ENCODE results near the gene RAB36. TPM values are rescaled to one million over a fixed set of nuclear protein-coding genes. Genes with fewer than 3 reads are reported as not detected.

The RAB36 gene
- total and polyA plus RNA-seq, 9 of the 15 experiments (the other 6 are each of a cell fraction or from before 2014, with no cell fraction given) = 0.04 to 0.50 (median 0.08) TPM; not detected in 3

GRCh38 chr22:23202812-23203451 lies 57.7 kb downstream of the RAB36 start:
- ATAC-seq (no peak), DNase-seq (ENCODE audit: extremely low read depth in 1 of 4, low spot score in 3 of 4) (peak in 1 of 4 experiments; percentile 57), FAIRE-seq (no peak)
- BruUV-seq (replicated peaks) = no TSS peak
- Histone ChIP-seq H4K20me1 (replicated peaks; ENCODE audit: control insufficient read depth, insufficient read depth, low read length) (peaks cover 41% of the 10 kb centered on the region), H3K4me1 (replicated peaks in 1 of 2; ENCODE audit: control insufficient read depth in 2 of 2, insufficient read depth in 2 of 2, low read length in 2 of 2) (peaks cover 5 to 16% of the 10 kb centered on the region in 2 experiments), H3K79me2 (ENCODE audit: control insufficient read depth, insufficient read depth, low read length) (peaks cover 77% of the 10 kb centered on the region), H3K27me3 (ENCODE audit: control insufficient read depth in 2 of 2, insufficient read depth in 2 of 2, low read length in 2 of 2) (no peaks in the 10 kb centered on the region; a peak in 1 of 5 replicates), H3K36me3 (ENCODE audit: control insufficient read depth, insufficient read depth, low read length) (peaks cover 63% of the 10 kb centered on the region), H3K9ac (ENCODE audit: insufficient read depth in 1 of 2, low read depth in 2 of 2, low read length in 2 of 2) (no peak overlapping the region; a peak in 1 of 4 replicates), H3K4me3 (no peak overlapping the region), H3K9me1 (ENCODE audit: control insufficient read depth, insufficient read depth, low read length) (peaks cover 33% of the 10 kb centered on the region), H3K9me3 (replicated peaks; ENCODE audit: control insufficient read depth, insufficient read depth, low read depth, low read length) (no peaks in the 10 kb centered on the region), H3K27ac (ENCODE audit: extremely low read depth, low read depth, low read length) (no peak overlapping the region), H2AFZ (ENCODE audit: low read depth, low read length) (no peak overlapping the region), H3K4me2 (ENCODE audit: insufficient read depth, low read length) (no peak overlapping the region)
- CTCF ChIA-PET (ENCODE audit: low intra/inter-chr PET ratio) = no interaction called here
- 53% methylated on average over 4 of the region's 4 CpGs for WGBS (ENCODE audit: insufficient coverage, low coverage, missing lambda C conversion rate)
- POLR2A ChIA-PET = interaction anchor here (0.6 to 86.5 kb wide), 6 partner anchors 2 to 685 kb away, joined by 3 to 3476 read pairs (median 4); partner anchors contain the start of genes BCR and RAB36
- in situ Hi-C loops (cut with MboI) = no loop called here
- intact Hi-C loops (cut with micrococcal nuclease) = loop anchor here (2.0 kb wide), 1 partner anchor 24 kb away; no protein-coding TSS in a partner anchor
- TF ChIP-seq MLX (CRISPR knock-in tag; conservative IDR thresholded peaks at IDR 0.05) = peak in 1 of 2 experiments; percentile 26; a peak in 1 of 4 replicates
- TF ChIP-seq ZBTB40 (IDR thresholded peaks at IDR 0.05) = no peak
- TF ChIP-seq ZBTB40 (CRISPR knock-in tag; IDR thresholded peaks at IDR 0.05) = no peak
- TF ChIP-seq HBP1 (CRISPR knock-in tag; IDR thresholded peaks at IDR 0.05) = no peak
- no peak for TF ChIP-seq MAX (CRISPR knock-in tag; IDR thresholded peaks at IDR 0.05)
- TF ChIP-seq SIN3B (IDR thresholded peaks at IDR 0.05; ENCODE audit: low read depth) = no peak
- no peak for TF ChIP-seq IFI16 (CRISPR knock-in tag; IDR thresholded peaks at IDR 0.05)

Data from K562 (cell line).